Thyroid gland (tissue), 4 donors: ENCODE results near the gene EML6. TPM values are rescaled to one million over a fixed set of nuclear protein-coding genes. Genes with fewer than 3 reads are reported as not detected.

Source experiments
- DNase-seq, 2 donors: peaks; one replicate each; pipeline ENCODE4 v3.0.0-alpha.2; 2019
- H3K27ac ChIP-seq, 3 donors: fragments of 200-600 bp; sonication (generic); 1 replicate in 2 of 3; 2 replicates in 1 of 3; pipeline ENCODE4 v1.5.1; 2016 to 2019; ENCODE audit warnings: mild to moderate bottlenecking in 1 of 3, moderate library complexity in 1 of 3
- H3K27me3 ChIP-seq: fragments of 200-600 bp; sonication (generic); one replicate; pipeline ENCODE4 v1.5.1; 2019
- H3K36me3 ChIP-seq, 2 donors: fragments of 200-600 bp; sonication (generic); one replicate each; pipeline ENCODE4 v1.5.1; 2016 to 2019
- H3K4me1 ChIP-seq, 2 donors: fragments of 200-600 bp; sonication (generic); one replicate each; pipeline ENCODE4 v1.5.1; 2017 to 2019
- H3K4me3 ChIP-seq, 3 donors: fragments of 200-600 bp; sonication (generic); replicated peaks in 1 of 3; 1 replicate in 2 of 3; 2 replicates in 1 of 3; pipeline ENCODE4 v1.5.1; 2016; ENCODE audit warnings: mild to moderate bottlenecking in 1 of 3
- H3K9me3 ChIP-seq: fragments of 200-600 bp; sonication (generic); one replicate; pipeline ENCODE4 v1.5.1; 2017
- POLR2A ChIP-seq, 2 donors: fragments of 450-650 bp; IDR thresholded peaks; one replicate each; pipeline ENCODE4 v1.6.1; 2017; ENCODE audit warnings: antibody characterized with exemption in 2 of 2, mild to moderate bottlenecking in 2 of 2, moderate library complexity in 1 of 2
- WGBS, 2 donors: methylation state at CpG; one replicate each; pipeline ENCODE4 v1.1.5; 2017; 5-methylcytosine and 5-hydroxymethylcytosine counted together
- intact Hi-C: fragments of 100-400 bp; cut with DNase I; formaldehyde crosslinking; loops from one replicate; pipeline ENCODE4 v1.15.1; 2023
- total RNA-seq, 4 donors: library from RNA; depleted of rRNA; stranded (reverse); fragments of >200 nt; gene quantifications; one replicate each; pipeline ENCODE4 v1.2.3, GENCODE V29; 2016
- TF ChIP-seq, protein P1 (sequence below), 6 experiments: fragments of 200-600 bp in 3 of 6; fragments of 450-650 bp in 3 of 6; sonication (generic) in 3 of 6; IDR thresholded peaks; one replicate each; pipeline ENCODE4 v1.5.1; 2016 to 2019; ENCODE audit warnings: antibody characterized with exemption in 6 of 6, mild to moderate bottlenecking in 2 of 6, inconsistent platforms in 1 of 6, moderate library complexity in 1 of 6

The EML6 gene
- total RNA-seq, 4 donors from 2014 or later, result 5.6 to 24.8 (median 20.3) TPM

DNA sequence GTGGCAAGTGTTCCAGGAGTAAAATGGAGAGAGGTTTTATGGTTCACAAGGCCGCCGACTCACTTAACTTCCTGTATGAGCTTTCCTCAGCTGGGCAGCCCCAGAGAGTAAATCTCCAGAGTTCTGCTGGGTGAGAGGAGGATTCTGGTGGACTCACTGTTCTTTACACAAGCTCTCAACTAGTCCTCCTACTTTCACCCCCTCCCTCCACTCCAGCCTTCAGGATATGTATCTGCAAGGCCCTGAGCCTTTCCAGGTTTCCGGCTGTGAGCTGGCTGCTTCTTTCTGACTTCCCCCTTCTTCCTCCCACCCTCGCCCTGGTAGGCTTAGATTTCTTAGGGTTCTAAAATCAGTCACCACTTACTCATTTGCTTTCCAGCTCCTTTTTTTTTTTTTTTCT, 34.0 kb downstream of the EML6 start:
- no peak overlapping the region for H3K4me3 ChIP-seq
- 88 to 93% methylated on average over 4 of the region's 4 CpGs for WGBS, 2 donors
- H3K4me1 ChIP-seq, result peaks cover 0 to 5% of the 10 kb centered on the region in 2 donors
- DNase-seq, result peak in 1 of 2 donors; percentile 5
- H3K27ac ChIP-seq, result no peak overlapping the region
- intact Hi-C loops, result no loop called here
- H3K27me3 ChIP-seq, result no peaks in the 10 kb centered on the region
- no peaks in the 10 kb centered on the region for H3K36me3 ChIP-seq
- TF ChIP-seq POLR2A (IDR thresholded peaks at IDR 0.05), result no peak
- TF ChIP-seq, protein P1, sequence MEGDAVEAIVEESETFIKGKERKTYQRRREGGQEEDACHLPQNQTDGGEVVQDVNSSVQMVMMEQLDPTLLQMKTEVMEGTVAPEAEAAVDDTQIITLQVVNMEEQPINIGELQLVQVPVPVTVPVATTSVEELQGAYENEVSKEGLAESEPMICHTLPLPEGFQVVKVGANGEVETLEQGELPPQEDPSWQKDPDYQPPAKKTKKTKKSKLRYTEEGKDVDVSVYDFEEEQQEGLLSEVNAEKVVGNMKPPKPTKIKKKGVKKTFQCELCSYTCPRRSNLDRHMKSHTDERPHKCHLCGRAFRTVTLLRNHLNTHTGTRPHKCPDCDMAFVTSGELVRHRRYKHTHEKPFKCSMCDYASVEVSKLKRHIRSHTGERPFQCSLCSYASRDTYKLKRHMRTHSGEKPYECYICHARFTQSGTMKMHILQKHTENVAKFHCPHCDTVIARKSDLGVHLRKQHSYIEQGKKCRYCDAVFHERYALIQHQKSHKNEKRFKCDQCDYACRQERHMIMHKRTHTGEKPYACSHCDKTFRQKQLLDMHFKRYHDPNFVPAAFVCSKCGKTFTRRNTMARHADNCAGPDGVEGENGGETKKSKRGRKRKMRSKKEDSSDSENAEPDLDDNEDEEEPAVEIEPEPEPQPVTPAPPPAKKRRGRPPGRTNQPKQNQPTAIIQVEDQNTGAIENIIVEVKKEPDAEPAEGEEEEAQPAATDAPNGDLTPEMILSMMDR (IDR thresholded peaks at IDR 0.05), result no peak
- no peaks in the 10 kb centered on the region for H3K9me3 ChIP-seq

- TF ChIP-seq, protein P1 (IDR thresholded peaks at IDR 0.05), result no peak
- TF ChIP-seq POLR2A (IDR thresholded peaks at IDR 0.05), result no peak
- Histone ChIP-seq H3K27me3 (no peaks in the 10 kb centered on the region), H3K36me3 (no peaks in the 10 kb centered on the region), H3K9me3 (no peaks in the 10 kb centered on the region), H3K4me3 (no peak overlapping the region), H3K4me1 (peaks cover 0 to 5% of the 10 kb centered on the region in 2 donors), H3K27ac (no peak overlapping the region)
- no peak for DNase-seq
- 64 to 83% methylated on average over 1 of the region's 1 CpG for WGBS, 2 donors
- intact Hi-C loops, result no loop called here
These were observed 35.5 kb downstream of the EML6 start for GRCh38 chr2:54758951-54759350.

DNA sequence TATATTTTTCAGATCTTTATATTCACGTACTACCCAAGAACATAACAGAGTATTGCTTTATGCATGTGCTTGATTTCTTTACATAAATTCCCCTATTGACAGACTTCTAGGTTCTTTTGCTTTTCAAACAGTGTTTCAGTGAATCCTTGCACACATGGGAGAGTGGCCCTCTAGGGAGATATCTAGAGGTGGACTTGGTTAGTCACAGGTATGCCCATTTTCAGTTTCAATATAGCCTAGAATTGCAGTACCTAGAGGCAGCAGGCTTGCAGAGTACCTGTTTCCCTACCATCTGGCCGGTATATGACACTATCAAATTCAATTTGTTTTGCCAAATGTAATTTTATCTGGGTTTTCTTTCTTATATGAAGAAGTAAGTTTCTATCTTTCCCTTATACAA, 36.8 kb downstream of the EML6 start:
- WGBS, 2 donors, result 97% methylated on average over 2 of the region's 2 CpGs
- Histone ChIP-seq H3K9me3 (no peaks in the 10 kb centered on the region), H3K27me3 (no peaks in the 10 kb centered on the region), H3K27ac (no peak overlapping the region), H3K36me3 (no peaks in the 10 kb centered on the region), H3K4me1 (peaks cover 0 to 5% of the 10 kb centered on the region in 2 donors), H3K4me3 (no peak overlapping the region)
- no peak for TF ChIP-seq POLR2A (IDR thresholded peaks at IDR 0.05)
- TF ChIP-seq, protein P1 (IDR thresholded peaks at IDR 0.05), result no peak
- intact Hi-C loops, result no loop called here
- DNase-seq, result no peak

DNA sequence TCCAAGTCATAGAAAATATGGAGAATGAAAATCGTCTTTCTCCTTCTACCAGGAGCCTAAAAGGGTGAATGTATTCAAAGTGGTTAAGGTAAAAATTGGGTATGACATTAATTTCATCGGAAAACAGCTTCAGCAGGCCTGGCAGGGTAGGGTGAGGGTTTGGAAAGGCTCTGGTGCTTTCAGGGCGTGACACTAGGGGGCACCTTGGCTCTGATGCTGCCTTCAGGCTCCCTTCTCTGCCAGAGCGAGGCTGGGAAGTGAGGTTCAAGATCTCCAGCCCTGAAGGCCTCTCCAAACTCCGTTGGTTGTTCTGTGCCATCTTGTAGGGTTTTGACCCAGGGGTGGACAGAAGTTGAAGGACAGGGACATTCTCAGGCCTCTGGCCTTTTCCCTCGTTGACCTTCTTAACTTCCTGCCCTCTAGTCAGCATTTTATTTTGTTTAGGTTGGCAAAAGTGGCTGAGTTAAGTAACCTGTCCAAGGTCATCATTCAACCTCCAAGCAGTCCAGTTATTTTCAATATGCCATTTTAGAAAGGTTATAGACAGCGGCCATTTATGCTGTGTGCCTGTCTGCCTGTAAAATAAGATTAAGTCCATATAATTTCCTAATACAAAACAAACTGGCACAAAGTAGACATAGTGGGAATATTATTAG, 40.3 kb downstream of the EML6 start:
- intact Hi-C loops, result no loop called here
- WGBS, 2 donors, result 76 to 78% methylated on average over 7 of the region's 7 CpGs
- Histone ChIP-seq H3K9me3 (no peaks in the 10 kb centered on the region), H3K27ac (no peak overlapping the region), H3K4me1 (no peaks in the 10 kb centered on the region), H3K4me3 (no peak overlapping the region), H3K36me3 (no peaks in the 10 kb centered on the region), H3K27me3 (no peaks in the 10 kb centered on the region)
- TF ChIP-seq POLR2A (IDR thresholded peaks at IDR 0.05), result no peak
- TF ChIP-seq, protein P1 (IDR thresholded peaks at IDR 0.05), result no peak
- DNase-seq, result no peak

- H3K36me3 ChIP-seq, result no peaks in the 10 kb centered on the region
- H3K27me3 ChIP-seq, result no peaks in the 10 kb centered on the region
- no peak overlapping the region for H3K4me3 ChIP-seq
- no peak overlapping the region for H3K27ac ChIP-seq
- DNase-seq, result no peak
- no peaks in the 10 kb centered on the region for H3K4me1 ChIP-seq
- no peaks in the 10 kb centered on the region for H3K9me3 ChIP-seq
- intact Hi-C loops, result no loop called here
- no peak for TF ChIP-seq POLR2A (IDR thresholded peaks at IDR 0.05)
- TF ChIP-seq, protein P1 (IDR thresholded peaks at IDR 0.05), result no peak
These were observed 44.5 kb downstream of the EML6 start for GRCh38 chr2:54767921-54768320.
